Measurements from ENCODE around the gene PHTF1.

PHTF1 gene

DNA sequence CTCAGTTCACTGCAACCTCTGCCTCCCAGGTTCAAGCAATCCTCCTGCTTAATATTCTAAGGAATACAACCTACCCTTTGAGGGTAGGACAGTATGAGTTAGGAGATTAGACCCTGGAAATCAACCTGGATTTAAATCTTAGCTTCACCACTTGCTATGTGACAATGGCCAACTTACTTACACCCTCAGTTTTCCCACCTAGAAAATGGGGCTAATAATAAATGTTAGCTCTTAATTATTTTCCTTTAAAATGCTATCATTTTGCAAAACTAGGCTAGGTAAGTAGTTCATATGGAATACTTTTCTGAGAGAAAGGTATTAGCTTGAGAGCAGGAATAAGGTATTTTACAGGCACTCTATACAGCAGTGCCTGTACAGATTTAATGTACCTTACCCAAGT, 110.8 kb downstream of the PHTF1 start:
- in situ Hi-C loops (cut with HindIII; ENCODE audit: low pct_ligation_motif_present, low pct_unique_long_range_greater_than_20kb, low sequenced_read_pairs), result no loop called here
- DNase-seq, result no peak

DNA sequence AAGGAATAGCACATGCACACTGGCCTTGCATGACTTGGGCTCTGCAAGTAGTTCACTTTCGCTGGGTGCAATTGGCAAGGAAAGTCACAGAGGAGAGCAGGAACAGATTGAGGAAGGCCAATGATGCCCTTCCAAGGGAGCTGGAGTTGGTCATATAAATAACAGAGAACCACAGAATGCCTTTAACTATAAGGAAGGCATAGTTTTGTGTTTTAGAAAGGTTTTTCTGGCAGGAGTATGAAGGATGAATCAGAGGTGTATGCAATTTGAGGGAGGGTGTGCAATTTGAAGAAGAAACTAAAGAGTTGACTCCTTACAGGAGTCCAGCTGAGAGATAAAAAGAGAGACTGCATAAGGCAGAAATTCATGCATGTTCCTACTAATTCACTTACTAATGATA, 112.1 kb downstream of the PHTF1 start:
- DNase-seq, result no peak
- in situ Hi-C loops (cut with HindIII; ENCODE audit: low pct_ligation_motif_present, low pct_unique_long_range_greater_than_20kb, low sequenced_read_pairs), result no loop called here
